HG03565 (cell line): ENCODE results near the gene ZNF507.
A peak's percentile ranks its signal among the peaks of the same experiment; 100 is the strongest.

Experiments used
- ATAC-seq: cut with Tn5 transposase; IDR thresholded peaks from one replicate; pipeline ENCODE4 v1.9.1; 2021; ENCODE audit warnings: mild to moderate bottlenecking, moderate library complexity; ENCODE audit not compliant: unreplicated experiment

ZNF507 gene

GRCh38 chr19:32345261-32346207 lies at the start of gene ZNF507:
Gene ZNF507, plus strand, starts transcription at chr19:32345610. Its CDS starts 7,221 bp downstream, at chr19:32352831.
- ATAC-seq = peak; percentile 52

GRCh38 chr19:32296694-32297093 lies 48.7 kb upstream of the ZNF507 start:
- ATAC-seq = no peak

GRCh38 chr19:32302778-32303177 lies 42.6 kb upstream of the ZNF507 start:
- no peak for ATAC-seq

- no peak for ATAC-seq
Measured at GRCh38 chr19:32303193-32303592, 42.2 kb upstream of the ZNF507 start.

GRCh38 chr19:32307591-32307990 lies 37.8 kb upstream of the ZNF507 start:
- ATAC-seq = no peak

GRCh38 chr19:32308431-32309077 lies 36.9 kb upstream of the ZNF507 start:
- ATAC-seq = no peak

GRCh38 chr19:32309711-32310390 lies 35.6 kb upstream of the ZNF507 start:
- no peak for ATAC-seq

GRCh38 chr19:32311371-32311770 lies 34.0 kb upstream of the ZNF507 start:
- ATAC-seq = no peak

- ATAC-seq = no peak
Measured at GRCh38 chr19:32313569-32314265, 31.7 kb upstream of the ZNF507 start.

GRCh38 chr19:32316034-32316433 lies 29.4 kb upstream of the ZNF507 start:
- no peak for ATAC-seq

GRCh38 chr19:32317086-32317485 lies 28.3 kb upstream of the ZNF507 start:
- ATAC-seq = no peak

GRCh38 chr19:32318884-32319520 lies 26.4 kb upstream of the ZNF507 start:
- ATAC-seq = no peak

GRCh38 chr19:32322541-32322940 lies 22.9 kb upstream of the ZNF507 start:
- no peak for ATAC-seq

- ATAC-seq = no peak
Measured at GRCh38 chr19:32324631-32325285, 20.7 kb upstream of the ZNF507 start.

- no peak for ATAC-seq
Measured at GRCh38 chr19:32330213-32330857, 15.1 kb upstream of the ZNF507 start.

GRCh38 chr19:32333227-32333626 lies 12.2 kb upstream of the ZNF507 start:
- no peak for ATAC-seq

- no peak for ATAC-seq
Measured at GRCh38 chr19:32336259-32337083, 8.9 kb upstream of the ZNF507 start.

- no peak for ATAC-seq
Measured at GRCh38 chr19:32337084-32337808, 8.2 kb upstream of the ZNF507 start.
